Measurements from ENCODE around the gene SORCS2. TPM values are rescaled to one million over a fixed set of nuclear protein-coding genes. Genes with fewer than 3 reads are reported as not detected.

The SORCS2 gene
- total RNA-seq, 1 experiment from 2014 or later, result 0.15 TPM

DNA sequence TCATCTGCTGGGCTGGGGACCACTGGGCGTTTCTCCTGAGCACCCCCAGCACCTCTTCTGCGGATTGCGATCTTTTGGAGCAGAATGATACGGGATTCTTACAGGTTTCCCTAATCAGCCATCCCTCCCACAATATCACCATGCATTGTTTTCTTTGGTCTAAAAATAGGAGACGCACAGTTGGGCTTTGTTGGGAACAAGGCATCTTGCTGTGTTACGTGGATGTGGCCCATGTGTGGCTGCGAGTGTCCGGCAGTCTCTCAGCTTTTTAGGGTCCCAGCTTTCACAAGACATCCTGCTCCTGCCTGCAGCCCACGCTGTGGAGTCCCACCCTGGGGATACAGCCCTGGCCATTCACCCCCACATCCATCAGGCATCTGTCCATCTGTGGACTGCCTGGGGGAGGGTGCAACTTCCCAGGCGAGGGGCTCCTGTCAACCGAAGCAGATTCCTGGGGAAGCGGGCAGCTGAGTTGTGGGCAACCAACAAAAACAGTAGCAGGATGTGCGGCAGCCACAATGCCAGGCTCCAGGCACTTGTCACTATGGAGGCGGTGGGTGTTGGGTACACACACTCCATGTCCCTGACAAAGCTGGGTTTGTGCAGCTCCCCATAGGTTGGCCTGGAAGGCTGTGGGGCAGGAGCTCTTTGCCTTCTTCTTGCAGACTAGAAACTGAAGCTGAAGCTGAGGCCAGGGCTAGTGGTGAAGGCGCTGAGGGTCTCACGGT lies 427.9 kb downstream of the SORCS2 start:
- DNase-seq (ENCODE audit: low read depth, low spot score) (no peak), ATAC-seq (no peak)
- intact Hi-C loops (cut with micrococcal nuclease; ENCODE audit: unreplicated experiment), result no loop called here
- Histone ChIP-seq H3K36me3 (ENCODE audit: control insufficient read depth, insufficient read depth, low read length) (no peaks in the 10 kb centered on the region), H3K4me3 (ENCODE audit: low read depth in 2 of 2, low read length in 2 of 2) (no peak overlapping the region), H3K4me1 (ENCODE audit: control insufficient read depth, insufficient read depth, low read length) (no peaks in the 10 kb centered on the region), H3K27me3 (ENCODE audit: control insufficient read depth, insufficient read depth, low read length) (no peaks in the 10 kb centered on the region), H3K27ac (ENCODE audit: low read length) (no peak overlapping the region), H3K9me3 (ENCODE audit: control insufficient read depth, insufficient read depth, low read depth, low read length) (no peaks in the 10 kb centered on the region)
- BruUV-seq (replicated peaks), result no TSS peak
- in situ Hi-C loops (cut with HindIII; ENCODE audit: low pct_unique_long_range_greater_than_20kb, low sequenced_read_pairs), result no loop called here
- TF ChIP-seq POLR2AphosphoS5 (IDR thresholded peaks at IDR 0.05; ENCODE audit: low read depth, low read length) (no peak), TCF7L2 (IDR thresholded peaks at IDR 0.05; ENCODE audit: low read depth, low read length) (no peak), SIN3A (IDR thresholded peaks at IDR 0.05; ENCODE audit: borderline replicate concordance, insufficient read depth, low read depth, low read length) (no peak)
- TF ChIP-seq, protein P1, sequence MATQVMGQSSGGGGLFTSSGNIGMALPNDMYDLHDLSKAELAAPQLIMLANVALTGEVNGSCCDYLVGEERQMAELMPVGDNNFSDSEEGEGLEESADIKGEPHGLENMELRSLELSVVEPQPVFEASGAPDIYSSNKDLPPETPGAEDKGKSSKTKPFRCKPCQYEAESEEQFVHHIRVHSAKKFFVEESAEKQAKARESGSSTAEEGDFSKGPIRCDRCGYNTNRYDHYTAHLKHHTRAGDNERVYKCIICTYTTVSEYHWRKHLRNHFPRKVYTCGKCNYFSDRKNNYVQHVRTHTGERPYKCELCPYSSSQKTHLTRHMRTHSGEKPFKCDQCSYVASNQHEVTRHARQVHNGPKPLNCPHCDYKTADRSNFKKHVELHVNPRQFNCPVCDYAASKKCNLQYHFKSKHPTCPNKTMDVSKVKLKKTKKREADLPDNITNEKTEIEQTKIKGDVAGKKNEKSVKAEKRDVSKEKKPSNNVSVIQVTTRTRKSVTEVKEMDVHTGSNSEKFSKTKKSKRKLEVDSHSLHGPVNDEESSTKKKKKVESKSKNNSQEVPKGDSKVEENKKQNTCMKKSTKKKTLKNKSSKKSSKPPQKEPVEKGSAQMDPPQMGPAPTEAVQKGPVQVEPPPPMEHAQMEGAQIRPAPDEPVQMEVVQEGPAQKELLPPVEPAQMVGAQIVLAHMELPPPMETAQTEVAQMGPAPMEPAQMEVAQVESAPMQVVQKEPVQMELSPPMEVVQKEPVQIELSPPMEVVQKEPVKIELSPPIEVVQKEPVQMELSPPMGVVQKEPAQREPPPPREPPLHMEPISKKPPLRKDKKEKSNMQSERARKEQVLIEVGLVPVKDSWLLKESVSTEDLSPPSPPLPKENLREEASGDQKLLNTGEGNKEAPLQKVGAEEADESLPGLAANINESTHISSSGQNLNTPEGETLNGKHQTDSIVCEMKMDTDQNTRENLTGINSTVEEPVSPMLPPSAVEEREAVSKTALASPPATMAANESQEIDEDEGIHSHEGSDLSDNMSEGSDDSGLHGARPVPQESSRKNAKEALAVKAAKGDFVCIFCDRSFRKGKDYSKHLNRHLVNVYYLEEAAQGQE (IDR thresholded peaks at IDR 0.05; ENCODE audit: insufficient read depth in 1 of 2, low read depth in 2 of 2, low read length in 1 of 2), result no peak
- TF ChIP-seq, protein P2, sequence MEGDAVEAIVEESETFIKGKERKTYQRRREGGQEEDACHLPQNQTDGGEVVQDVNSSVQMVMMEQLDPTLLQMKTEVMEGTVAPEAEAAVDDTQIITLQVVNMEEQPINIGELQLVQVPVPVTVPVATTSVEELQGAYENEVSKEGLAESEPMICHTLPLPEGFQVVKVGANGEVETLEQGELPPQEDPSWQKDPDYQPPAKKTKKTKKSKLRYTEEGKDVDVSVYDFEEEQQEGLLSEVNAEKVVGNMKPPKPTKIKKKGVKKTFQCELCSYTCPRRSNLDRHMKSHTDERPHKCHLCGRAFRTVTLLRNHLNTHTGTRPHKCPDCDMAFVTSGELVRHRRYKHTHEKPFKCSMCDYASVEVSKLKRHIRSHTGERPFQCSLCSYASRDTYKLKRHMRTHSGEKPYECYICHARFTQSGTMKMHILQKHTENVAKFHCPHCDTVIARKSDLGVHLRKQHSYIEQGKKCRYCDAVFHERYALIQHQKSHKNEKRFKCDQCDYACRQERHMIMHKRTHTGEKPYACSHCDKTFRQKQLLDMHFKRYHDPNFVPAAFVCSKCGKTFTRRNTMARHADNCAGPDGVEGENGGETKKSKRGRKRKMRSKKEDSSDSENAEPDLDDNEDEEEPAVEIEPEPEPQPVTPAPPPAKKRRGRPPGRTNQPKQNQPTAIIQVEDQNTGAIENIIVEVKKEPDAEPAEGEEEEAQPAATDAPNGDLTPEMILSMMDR (IDR thresholded peaks at IDR 0.05), result no peak
- ChIA-PET CTCF (no interaction called here), POLR2A (no interaction called here)

DNA sequence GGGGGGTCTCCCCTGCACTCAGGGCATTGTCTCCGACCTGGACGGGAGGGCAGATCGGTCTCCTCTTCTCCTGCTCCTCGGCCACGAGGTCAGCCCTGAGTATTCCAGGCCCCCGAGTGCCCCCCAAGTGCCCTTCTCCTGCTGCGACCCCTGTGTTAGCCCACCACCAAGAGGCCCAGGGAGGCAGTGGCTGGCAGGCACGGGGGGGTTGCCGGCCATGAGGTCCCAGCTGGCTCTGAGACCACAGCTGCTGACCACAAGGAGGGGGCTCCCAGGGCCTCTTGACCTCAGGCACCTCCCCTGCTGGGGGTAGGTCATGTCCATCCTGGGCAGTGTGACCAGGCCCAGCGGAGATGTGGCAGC lies 428.5 kb downstream of the SORCS2 start:
- CTCF ChIA-PET, result no interaction called here
- intact Hi-C loops (cut with micrococcal nuclease; ENCODE audit: unreplicated experiment), result no loop called here
- no peaks in the 10 kb centered on the region for H3K36me3 ChIP-seq (ENCODE audit: control insufficient read depth, insufficient read depth, low read length)
- ATAC-seq (no peak), DNase-seq (ENCODE audit: low read depth, low spot score) (no peak)
- POLR2A ChIA-PET, result no interaction called here
- H3K4me1 ChIP-seq (ENCODE audit: control insufficient read depth, insufficient read depth, low read length), result no peaks in the 10 kb centered on the region
- H3K9me3 ChIP-seq (ENCODE audit: control insufficient read depth, insufficient read depth, low read depth, low read length), result no peaks in the 10 kb centered on the region
- H3K27ac ChIP-seq (ENCODE audit: low read length), result no peak overlapping the region
- no TSS peak for BruUV-seq (replicated peaks)
- in situ Hi-C loops (cut with HindIII; ENCODE audit: low pct_unique_long_range_greater_than_20kb, low sequenced_read_pairs), result no loop called here
- H3K27me3 ChIP-seq (ENCODE audit: control insufficient read depth, insufficient read depth, low read length), result no peaks in the 10 kb centered on the region
- TF ChIP-seq TCF7L2 (IDR thresholded peaks at IDR 0.05; ENCODE audit: low read depth, low read length), result no peak
- TF ChIP-seq, protein P1 (IDR thresholded peaks at IDR 0.05; ENCODE audit: insufficient read depth in 1 of 2, low read depth in 2 of 2, low read length in 1 of 2), result no peak
- no peak overlapping the region for H3K4me3 ChIP-seq (ENCODE audit: low read depth in 2 of 2, low read length in 2 of 2)

Data from Panc1 (cell line).